Hematopoietic multipotent progenitor cell treated with erythropoietin and hydrocortisone succinate and interleukin-3 and kit ligand, for 17 days (in vitro differentiated cells): ENCODE results near the gene CCR5.
"Not testable (repeated sequence)": the region's sequence is repeated elsewhere in the genome, so short reads cannot be mapped to it uniquely, and the experiment has no call there.

Experiments used
- DNase-seq: peaks from one replicate; pipeline ENCODE4 v3.0.0-alpha.2; 2015; ENCODE audit warnings: low spot score

Gene CCR5

GRCh38 chr3:46386205-46386604 is 15.5 kb downstream of the CCR5 start:
- no peak for DNase-seq

DNA sequence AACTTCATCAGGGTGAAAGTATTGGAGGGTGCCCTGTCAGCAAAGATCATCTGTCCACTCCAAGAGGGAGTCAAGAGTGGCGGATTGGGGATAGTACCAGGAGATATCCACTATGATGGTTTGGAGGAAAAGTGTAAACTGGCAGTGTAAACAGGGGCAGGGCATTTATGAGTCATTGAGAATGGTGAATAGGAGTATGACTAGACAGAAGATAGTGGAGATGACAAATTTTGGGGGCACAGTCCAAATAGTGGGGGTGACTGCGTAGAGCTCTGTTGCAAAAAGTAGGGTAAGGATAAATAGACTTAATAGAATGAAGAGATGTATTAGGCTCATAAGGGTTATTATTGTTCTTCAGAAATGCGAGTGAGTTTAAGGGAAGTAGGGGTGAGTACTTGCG is 18.1 kb downstream of the CCR5 start:
- DNase-seq, result peak; percentile 37

GRCh38 chr3:46389306-46389705 is 18.6 kb downstream of the CCR5 start:
- no peak for DNase-seq

DNA sequence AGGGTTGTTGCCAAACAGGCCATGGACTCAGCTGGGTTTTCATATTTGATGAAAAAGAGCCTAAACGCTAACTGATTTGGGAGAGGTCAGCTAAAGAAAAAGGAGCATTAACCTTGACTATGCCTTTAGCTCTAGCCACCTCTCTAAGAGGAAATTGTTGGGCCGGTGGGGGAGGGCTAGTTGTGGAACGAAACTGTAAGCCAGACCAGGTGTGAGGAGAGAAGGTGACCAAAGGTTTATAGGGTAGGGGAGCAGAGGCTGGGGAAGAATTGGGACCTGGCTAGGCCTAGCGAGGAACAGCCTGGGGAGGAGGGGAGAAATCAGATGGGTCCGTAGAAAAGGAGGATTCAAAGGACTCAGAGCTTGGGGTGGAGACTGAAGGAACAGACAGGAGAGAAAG is 20.8 kb downstream of the CCR5 start:
- DNase-seq, result not testable (repeated sequence)

DNA sequence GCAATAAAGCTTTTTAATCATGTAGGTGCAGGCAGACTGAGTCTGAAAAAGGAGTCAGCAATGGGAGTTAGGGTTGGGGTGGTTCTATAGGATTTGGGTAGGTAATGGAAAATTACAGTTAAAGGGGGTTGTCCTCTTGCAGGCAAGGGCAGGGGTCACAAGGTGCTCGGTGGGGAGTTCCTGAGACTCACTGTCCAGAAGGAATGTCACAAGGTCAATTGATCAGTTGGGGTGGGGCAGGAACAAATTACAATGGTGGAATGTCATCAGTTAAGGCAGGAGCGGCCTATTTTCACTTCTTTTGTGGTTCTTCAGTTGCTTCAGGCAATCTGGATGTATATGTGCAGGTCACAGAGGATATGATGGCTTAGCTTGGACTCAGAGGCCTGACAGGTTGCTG is 22.3 kb downstream of the CCR5 start:
- no peak for DNase-seq

GRCh38 chr3:46393554-46394434 is 23.0 kb downstream of the CCR5 start:
- no peak for DNase-seq

- DNase-seq, result peak; percentile 66
These were observed 24.5 kb downstream of the CCR5 start for GRCh38 chr3:46395210-46395661.

DNA sequence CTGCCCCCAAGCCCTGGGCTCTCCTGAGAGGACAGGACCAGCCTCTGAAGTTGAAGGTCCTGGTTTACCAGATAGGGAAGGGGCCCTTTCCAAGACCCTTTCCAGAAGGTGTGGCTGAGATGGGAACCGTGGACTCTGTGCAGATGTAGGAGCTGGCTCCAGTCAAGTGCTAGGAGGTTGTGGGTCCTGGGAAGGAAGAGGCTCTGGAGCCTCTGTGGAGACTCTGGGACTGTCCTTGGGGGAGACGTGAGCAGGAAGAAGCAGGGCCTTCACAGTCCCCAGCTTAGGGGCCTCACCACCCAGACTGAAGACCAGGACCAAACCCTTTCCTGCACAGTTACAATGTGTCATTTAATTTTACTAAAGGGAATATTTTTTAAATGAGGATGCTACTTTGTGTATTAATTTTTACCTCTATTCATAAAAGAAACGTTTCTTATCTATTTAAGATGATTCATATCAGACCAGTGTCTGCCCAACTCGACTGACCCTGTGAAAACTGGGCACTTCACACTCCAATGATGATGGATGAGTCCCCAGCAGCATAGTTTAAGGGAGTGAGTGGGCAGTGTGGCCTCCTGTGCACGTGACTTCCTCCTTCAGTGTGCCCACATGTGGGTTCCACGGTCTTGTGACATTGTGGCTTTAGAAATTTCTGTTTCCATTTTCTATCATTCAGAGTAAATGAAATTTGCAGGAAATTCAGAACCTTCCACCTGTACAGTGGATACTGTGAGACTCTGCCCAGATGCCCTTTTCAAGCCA is 25.2 kb downstream of the CCR5 start:
- DNase-seq, result no peak

DNA sequence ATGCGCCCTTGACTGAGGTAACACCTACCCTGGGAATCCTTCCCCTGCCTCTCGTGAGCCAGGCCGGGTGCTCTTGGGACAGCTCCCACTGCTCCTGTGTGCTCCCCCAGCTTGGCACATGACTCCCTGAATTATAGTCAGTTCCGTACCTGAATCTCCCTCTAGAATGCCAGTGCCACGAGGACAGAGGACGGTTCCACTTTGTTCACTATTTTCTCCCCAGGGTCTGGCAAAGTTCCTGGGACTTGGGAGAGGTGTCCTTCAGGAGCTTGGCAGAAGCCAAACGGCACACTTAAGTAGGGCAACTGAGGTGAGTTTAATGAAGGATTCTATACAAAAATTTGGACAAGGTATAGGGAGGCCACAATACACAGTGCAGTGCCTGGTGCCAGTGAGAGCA is 26.4 kb downstream of the CCR5 start:
- DNase-seq, result no peak

- DNase-seq, result no peak
These were observed 27.6 kb downstream of the CCR5 start for GRCh38 chr3:46398186-46398955.

DNA sequence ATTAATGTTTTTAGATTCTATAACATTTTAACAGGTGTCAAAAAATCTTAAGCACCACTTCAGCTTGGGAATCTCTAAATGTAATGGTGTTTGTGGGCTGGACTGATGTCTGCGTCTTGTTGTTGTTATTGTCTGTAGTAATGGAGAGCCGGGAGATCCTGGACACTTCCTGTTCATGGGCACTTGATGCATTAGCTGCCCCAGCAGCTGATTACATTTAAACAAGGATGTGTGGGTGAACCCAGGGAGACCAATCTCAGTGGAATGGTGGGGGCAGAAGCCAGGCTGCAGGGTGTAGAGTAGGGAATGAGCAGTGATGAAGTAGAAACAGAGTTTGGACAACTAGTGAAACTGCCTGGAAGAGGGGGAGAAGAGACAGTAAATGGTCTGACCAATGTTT is 28.4 kb downstream of the CCR5 start:
- no peak for DNase-seq

- no peak for DNase-seq
These were observed 28.8 kb downstream of the CCR5 start for GRCh38 chr3:46399557-46399956.

DNA sequence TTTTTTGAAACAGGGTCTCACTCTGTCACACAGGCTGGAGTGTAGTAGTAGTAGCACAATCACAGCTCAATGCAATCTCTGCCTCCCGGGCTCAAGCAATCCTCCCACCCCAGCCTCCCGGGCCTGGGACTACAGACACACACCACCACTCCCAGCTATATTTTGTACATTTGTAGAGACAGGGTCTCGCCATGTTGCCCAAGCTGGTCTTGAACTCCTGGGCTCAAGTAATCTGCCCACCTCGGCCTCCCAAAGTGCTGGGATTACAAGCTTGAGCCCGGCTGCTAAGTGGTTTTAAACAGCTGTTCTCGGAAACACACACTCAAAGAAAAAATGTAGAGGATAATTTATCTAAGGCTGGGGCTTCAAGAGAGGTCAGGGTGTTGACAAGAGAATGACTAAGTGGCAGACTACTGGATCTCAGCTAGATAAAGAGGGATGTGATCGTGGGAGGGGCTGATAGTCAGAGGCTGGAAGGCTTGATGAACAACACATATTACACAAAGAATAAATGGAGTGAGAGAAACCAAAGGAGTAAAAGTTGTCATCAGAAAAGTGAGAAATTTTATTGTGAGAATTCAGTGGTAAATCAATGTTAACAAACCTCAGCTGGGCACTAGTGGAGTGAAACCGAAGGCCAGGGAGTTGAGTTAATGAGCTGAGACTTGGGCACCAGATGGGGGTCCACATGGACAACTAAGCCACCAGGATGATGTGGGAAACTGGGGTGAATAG is 29.4 kb downstream of the CCR5 start:
- peak; percentile 60 for DNase-seq

DNA sequence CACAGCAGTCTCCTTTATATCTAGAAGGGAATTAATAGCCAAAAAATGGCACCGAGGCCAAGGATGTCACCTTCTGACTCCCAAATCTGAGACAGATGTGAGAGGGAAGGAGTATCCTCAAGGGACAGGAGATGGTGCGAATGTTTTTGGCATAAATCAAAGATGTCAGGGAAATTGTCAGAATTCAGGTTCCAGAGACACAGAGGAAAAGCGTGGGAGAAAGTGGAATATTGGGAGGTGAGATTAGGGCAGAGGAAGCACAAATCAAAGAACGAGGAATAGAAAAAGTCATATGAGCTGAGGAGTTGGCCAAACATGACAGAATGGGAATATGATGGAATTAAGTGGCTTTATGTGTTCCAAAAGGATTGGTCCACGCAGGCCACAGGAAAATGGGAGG is 30.1 kb downstream of the CCR5 start:
- DNase-seq, result no peak

GRCh38 chr3:46401579-46401978 is 30.8 kb downstream of the CCR5 start:
- no peak for DNase-seq

GRCh38 chr3:46402902-46403301 is 32.2 kb downstream of the CCR5 start:
- DNase-seq, result not testable (repeated sequence)

GRCh38 chr3:46405301-46406019 is 34.7 kb downstream of the CCR5 start:
- peak; percentile 36 for DNase-seq

DNA sequence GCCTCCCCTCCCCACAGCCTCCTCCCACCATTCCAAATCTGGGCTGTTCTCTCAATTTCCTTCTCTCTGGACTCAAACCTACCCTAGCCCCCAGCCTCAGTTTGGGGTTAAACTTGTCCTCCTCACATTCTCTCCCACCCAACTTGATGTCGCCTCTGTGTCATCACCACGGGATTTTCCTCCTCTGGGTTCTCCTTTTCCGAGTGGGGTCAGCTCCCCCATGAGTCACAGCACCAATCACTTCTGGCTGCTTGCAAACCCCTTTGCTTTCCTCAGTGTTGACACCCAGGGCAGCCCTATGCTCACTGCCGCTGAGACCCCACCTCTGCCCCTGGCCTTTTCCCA is 35.7 kb downstream of the CCR5 start:
- DNase-seq, result no peak

DNA sequence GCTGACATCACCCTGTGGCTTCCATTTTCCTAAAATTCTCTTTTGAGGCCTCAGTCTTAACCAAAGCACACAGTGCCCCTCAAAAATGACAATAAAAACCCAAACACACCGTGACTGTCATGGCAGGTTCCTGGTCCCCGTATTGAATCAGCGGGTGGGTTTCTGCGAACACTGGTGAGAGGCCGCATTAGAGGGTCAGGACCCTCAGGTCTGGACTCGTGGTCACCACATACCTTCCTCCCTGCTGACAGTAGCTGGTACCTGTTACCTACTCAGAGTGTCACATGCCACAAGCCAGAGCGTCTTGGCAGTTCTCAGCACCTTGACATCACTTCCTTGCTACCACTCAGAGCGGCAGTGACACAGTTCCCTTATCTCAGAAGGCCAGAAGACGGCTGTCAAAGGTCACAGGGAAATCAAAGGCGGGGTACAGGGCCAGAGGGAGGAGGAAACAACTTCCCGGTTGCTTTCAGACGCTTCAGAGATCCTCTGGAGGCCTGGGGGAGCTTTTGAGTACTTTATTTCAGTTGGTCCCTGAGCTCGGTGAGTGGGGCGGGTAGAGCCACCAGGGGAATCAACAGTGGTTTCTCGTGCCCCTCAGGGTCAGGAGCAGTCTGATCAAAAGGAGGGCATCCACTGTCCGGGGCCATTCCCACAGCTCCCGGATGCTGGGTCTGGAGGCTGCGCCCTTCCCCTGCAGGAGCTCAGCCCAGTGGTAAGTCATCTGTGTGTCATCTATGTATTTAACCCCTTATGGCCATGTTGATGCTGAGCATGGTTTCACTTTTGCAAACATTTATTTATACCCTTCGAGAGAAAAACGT is 36.3 kb downstream of the CCR5 start, which contains the start of the genes CCR5AS and CCRL2:
CCR5AS (minus strand) TSS at position 279 of the 824 bp plus-strand sequence.
CCRL2 (plus strand) TSS at position 472 of the 824 bp plus-strand sequence. CDS start 821 bp downstream, outside the sequence.
- peak; percentile 95 for DNase-seq

- DNase-seq, result peak; percentile 67
These were observed 37.2 kb downstream of the CCR5 start for GRCh38 chr3:46407970-46408369.
